HG03280 (cell line): ENCODE results near the gene FAM177B.

ENCODE experiments used
- ATAC-seq: cut with Tn5 transposase; IDR thresholded peaks from one replicate; pipeline ENCODE4 v1.9.1; 2021; ENCODE audit warnings: mild to moderate bottlenecking, moderate library complexity; ENCODE audit not compliant: unreplicated experiment

Gene FAM177B

GRCh38 chr1:222736972-222737371, at the start of gene FAM177B:
FAM177B (plus strand) TSS chr1:222737202; CDS start chr1:222746546, 9,344 bp downstream.
- ATAC-seq = no peak

GRCh38 chr1:222691016-222691415, 46.0 kb upstream of the FAM177B start:
- ATAC-seq = no peak

- ATAC-seq = no peak
Measured at GRCh38 chr1:222694927-222695326, 42.1 kb upstream of the FAM177B start.

- ATAC-seq = no peak
Measured at GRCh38 chr1:222696741-222697140, 40.3 kb upstream of the FAM177B start.

- ATAC-seq = no peak
Measured at GRCh38 chr1:222697203-222697602, 39.8 kb upstream of the FAM177B start.

- ATAC-seq = no peak
Measured at GRCh38 chr1:222697826-222698225, 39.2 kb upstream of the FAM177B start.

GRCh38 chr1:222702210-222702609, 34.8 kb upstream of the FAM177B start:
- no peak for ATAC-seq

GRCh38 chr1:222704260-222704659, 32.7 kb upstream of the FAM177B start:
- no peak for ATAC-seq

GRCh38 chr1:222706815-222707214, 30.2 kb upstream of the FAM177B start:
- ATAC-seq = no peak

- ATAC-seq = no peak
Measured at GRCh38 chr1:222709700-222710153, 27.3 kb upstream of the FAM177B start.

- peak; percentile 35 for ATAC-seq
Measured at GRCh38 chr1:222711319-222712252, 25.4 kb upstream of the FAM177B start.

- ATAC-seq = peak; percentile 82
Measured at GRCh38 chr1:222712253-222713090, 24.5 kb upstream of the FAM177B start, which contains the start of the genes AIDA and BROX. AIDA (minus strand) TSS chr1:222712491; CDS start chr1:222712317, 174 bp downstream. BROX (plus strand) TSS chr1:222712564; CDS start chr1:222715700, 3,136 bp downstream.

- ATAC-seq = peak; percentile 57
Measured at GRCh38 chr1:222713091-222713961, 23.7 kb upstream of the FAM177B start.

- ATAC-seq = no peak
Measured at GRCh38 chr1:222716393-222716792, 20.6 kb upstream of the FAM177B start.

GRCh38 chr1:222728746-222729145, 8.3 kb upstream of the FAM177B start:
- ATAC-seq = no peak

- ATAC-seq = no peak
Measured at GRCh38 chr1:222730866-222731265, 6.1 kb upstream of the FAM177B start.

- ATAC-seq = peak; percentile 99
Measured at GRCh38 chr1:222732216-222733159, 4.5 kb upstream of the FAM177B start.

GRCh38 chr1:222734740-222735139, 2.3 kb upstream of the FAM177B start:
- ATAC-seq = no peak

- ATAC-seq = no peak
Measured at GRCh38 chr1:222736470-222736869, 532 bp upstream of the FAM177B start.
